Activated CD4-positive, alpha-beta memory T cell treated with anti-CD3 and anti-CD28 coated beads for 36 hours (primary cell): ENCODE measurements around the gene TEX50. TPM values are rescaled to one million over a fixed set of nuclear protein-coding genes. Genes with fewer than 3 reads are reported as not detected.
"Not testable (repeated sequence)": the region's sequence is repeated elsewhere in the genome, so short reads cannot be mapped to it uniquely, and the experiment has no call there.

Experiments used
- CTCF ChIA-PET: fragments of 350-600 bp; sonication (Branson Sonifier 250); formaldehyde crosslinking; loops from one replicate; lab custom pipeline; 2021; ENCODE audit warnings: antibody characterized with exemption, inconsistent platforms; lab: Charles Lee
- POLR2A ChIA-PET: fragments of 350-600 bp; sonication (Branson Sonifier 250); formaldehyde crosslinking; loops from one replicate; lab custom pipeline; 2021; ENCODE audit warnings: antibody characterized with exemption; lab: Charles Lee
- DNase-seq: peaks from one replicate; pipeline ENCODE4 v3.0.0-alpha.2; 2020
- H3K27ac Mint-ChIP-seq: one replicate; pipeline ENCODE4 v1.8.0; 2021; ENCODE audit warnings: mixed read lengths
- H3K27me3 Mint-ChIP-seq: one replicate; pipeline ENCODE4 v1.8.0; 2021; ENCODE audit warnings: mixed read lengths
- H3K36me3 Mint-ChIP-seq: one replicate; pipeline ENCODE4 v1.8.0; 2021; ENCODE audit warnings: mixed read lengths
- H3K4me1 Mint-ChIP-seq: one replicate; pipeline ENCODE4 v1.8.0; 2021; ENCODE audit warnings: low read depth, mixed read lengths
- H3K4me3 Mint-ChIP-seq: one replicate; pipeline ENCODE4 v1.8.0; 2021; ENCODE audit warnings: mild to moderate bottlenecking, mixed read lengths
- H3K9me3 Mint-ChIP-seq: one replicate; pipeline ENCODE4 v1.8.0; 2021; ENCODE audit warnings: mixed read lengths
- intact Hi-C: fragments of 100-400 bp; cut with micrococcal nuclease; formaldehyde crosslinking; loops from one replicate; pipeline ENCODE4 v1.15.1; 2023
- total RNA-seq, 2 experiments: library from RNA; stranded (reverse); gene quantifications; one replicate each; pipeline ENCODE4 v1.2.3, GENCODE V29; 2021

Gene TEX50
- total RNA-seq, result not detected

GRCh38 chr1:173635116-173635515, at the start of gene TEX50:
TSS of gene TEX50 (plus strand) at chr1:173635338. CDS start at chr1:173635522, 184 bp downstream.
- no peak within 1 kb of the TSS for H3K4me3 Mint-ChIP-seq
- no peak for DNase-seq
- H3K9me3 Mint-ChIP-seq, result peaks cover 9% of the 10 kb centered on the region
- H3K27ac Mint-ChIP-seq, result no peak within 1 kb of the TSS
- ChIA-PET CTCF (no interaction called here), POLR2A (no interaction called here)
- H3K4me1 Mint-ChIP-seq, result no peaks in the 10 kb centered on the region
- intact Hi-C loops, result no loop called here
- no peaks in the 10 kb centered on the region for H3K36me3 Mint-ChIP-seq
- no peaks in the 10 kb centered on the region for H3K27me3 Mint-ChIP-seq

- no peak for DNase-seq
- H3K4me3 Mint-ChIP-seq, result no peak overlapping the region
- intact Hi-C loops, result no loop called here
- peaks cover 6% of the 10 kb centered on the region for H3K4me1 Mint-ChIP-seq
- no peak overlapping the region for H3K27ac Mint-ChIP-seq
- ChIA-PET POLR2A (no interaction called here), CTCF (no interaction called here)
- peaks cover 2% of the 10 kb centered on the region for H3K27me3 Mint-ChIP-seq
- H3K9me3 Mint-ChIP-seq, result no peaks in the 10 kb centered on the region
- H3K36me3 Mint-ChIP-seq, result no peaks in the 10 kb centered on the region
These were observed 44.6 kb upstream of the TEX50 start for GRCh38 chr1:173590557-173590956.

GRCh38 chr1:173591138-173591537, 44.0 kb upstream of the TEX50 start:
- H3K27ac Mint-ChIP-seq, H3K4me3 Mint-ChIP-seq, H3K4me1 Mint-ChIP-seq, DNase-seq, POLR2A ChIA-PET, H3K36me3 Mint-ChIP-seq, intact Hi-C loops, H3K27me3 Mint-ChIP-seq, H3K9me3 Mint-ChIP-seq: not testable (repeated sequence)
- CTCF ChIA-PET, result interaction anchor here (1.0 kb wide), 1 partner anchor 171 kb away, joined by 3 read pairs; no protein-coding TSS in a partner anchor

- H3K4me3 Mint-ChIP-seq, result no peak overlapping the region
- no peaks in the 10 kb centered on the region for H3K36me3 Mint-ChIP-seq
- no peak for DNase-seq
- POLR2A ChIA-PET, result no interaction called here
- H3K4me1 Mint-ChIP-seq, result peaks cover 5% of the 10 kb centered on the region
- intact Hi-C loops, result no loop called here
- CTCF ChIA-PET, result no interaction called here
- no peak overlapping the region for H3K27ac Mint-ChIP-seq
- H3K27me3 Mint-ChIP-seq, result peaks cover 4% of the 10 kb centered on the region
- H3K9me3 Mint-ChIP-seq, result peaks cover 2% of the 10 kb centered on the region
These were observed 38.9 kb upstream of the TEX50 start for GRCh38 chr1:173596097-173596825.

GRCh38 chr1:173601588-173601987, 33.5 kb upstream of the TEX50 start:
- intact Hi-C loops, result no loop called here
- DNase-seq, result no peak
- H3K27me3 Mint-ChIP-seq, result peaks cover 2% of the 10 kb centered on the region
- H3K4me3 Mint-ChIP-seq, result no peak overlapping the region
- H3K4me1 Mint-ChIP-seq, result peaks cover 5% of the 10 kb centered on the region
- no peaks in the 10 kb centered on the region for H3K36me3 Mint-ChIP-seq
- POLR2A ChIA-PET, result no interaction called here
- CTCF ChIA-PET, result no interaction called here
- H3K9me3 Mint-ChIP-seq, result no peaks in the 10 kb centered on the region
- H3K27ac Mint-ChIP-seq, result no peak overlapping the region

GRCh38 chr1:173603056-173603591, 32.0 kb upstream of the TEX50 start, which contains the start of gene SLC9C2:
TSS of gene SLC9C2 (minus strand) at chr1:173603072. CDS start at chr1:173601776, 1,296 bp downstream.
- Mint-ChIP-seq H3K27me3 (peaks cover 2% of the 10 kb centered on the region), H3K9me3 (no peaks in the 10 kb centered on the region), H3K36me3 (no peaks in the 10 kb centered on the region), H3K27ac (no peak within 1 kb of the TSS), H3K4me3 (no peak within 1 kb of the TSS), H3K4me1 (peaks cover 5% of the 10 kb centered on the region)
- intact Hi-C loops, result no loop called here
- DNase-seq, result no peak
- ChIA-PET POLR2A (no interaction called here), CTCF (no interaction called here)

- Mint-ChIP-seq H3K27ac (no peak overlapping the region), H3K27me3 (no peaks in the 10 kb centered on the region), H3K36me3 (no peaks in the 10 kb centered on the region), H3K4me1 (no peaks in the 10 kb centered on the region), H3K4me3 (no peak overlapping the region), H3K9me3 (peaks cover 2% of the 10 kb centered on the region)
- intact Hi-C loops, result no loop called here
- no peak for DNase-seq
- ChIA-PET CTCF (no interaction called here), POLR2A (no interaction called here)
These were observed 26.5 kb upstream of the TEX50 start for GRCh38 chr1:173608503-173609216.

GRCh38 chr1:173613086-173613485, 22.1 kb upstream of the TEX50 start:
- DNase-seq, CTCF ChIA-PET, H3K9me3 Mint-ChIP-seq, H3K36me3 Mint-ChIP-seq, H3K4me1 Mint-ChIP-seq, intact Hi-C loops, POLR2A ChIA-PET, H3K4me3 Mint-ChIP-seq, H3K27ac Mint-ChIP-seq, H3K27me3 Mint-ChIP-seq: not testable (repeated sequence)

GRCh38 chr1:173616859-173617258, 18.3 kb upstream of the TEX50 start:
- Mint-ChIP-seq H3K27ac (no peak overlapping the region), H3K36me3 (peaks cover 19% of the 10 kb centered on the region), H3K9me3 (peaks cover 27% of the 10 kb centered on the region), H3K4me3 (no peak overlapping the region), H3K27me3 (peaks cover 14% of the 10 kb centered on the region), H3K4me1 (no peaks in the 10 kb centered on the region)
- no peak for DNase-seq
- intact Hi-C loops, result no loop called here
- CTCF ChIA-PET, result no interaction called here
- POLR2A ChIA-PET, result no interaction called here

GRCh38 chr1:173627269-173627668, 7.9 kb upstream of the TEX50 start:
- intact Hi-C loops, result no loop called here
- CTCF ChIA-PET, result no interaction called here
- H3K36me3 Mint-ChIP-seq, result no peaks in the 10 kb centered on the region

GRCh38 chr1:173628888-173629287, 6.2 kb upstream of the TEX50 start:
- POLR2A ChIA-PET, result no interaction called here
- CTCF ChIA-PET, result no interaction called here
- intact Hi-C loops, result loop anchor here (1.0 kb wide), 1 partner anchor 198 kb away; no protein-coding TSS in a partner anchor
- Mint-ChIP-seq H3K27ac (no peak overlapping the region), H3K4me1 (no peaks in the 10 kb centered on the region), H3K9me3 (no peaks in the 10 kb centered on the region), H3K27me3 (no peaks in the 10 kb centered on the region), H3K4me3 (no peak overlapping the region), H3K36me3 (no peaks in the 10 kb centered on the region)
- DNase-seq, result no peak

More at GRCh38 chr1:173627269-173627668, 7.9 kb upstream of the TEX50 start:
- H3K27ac Mint-ChIP-seq, result no peak overlapping the region
- no peak overlapping the region for H3K4me3 Mint-ChIP-seq
- peaks cover 5% of the 10 kb centered on the region for H3K9me3 Mint-ChIP-seq
- no peaks in the 10 kb centered on the region for H3K4me1 Mint-ChIP-seq
- POLR2A ChIA-PET, result no interaction called here
- H3K27me3 Mint-ChIP-seq, result no peaks in the 10 kb centered on the region
- no peak for DNase-seq

GRCh38 chr1:173637236-173638042, 2.3 kb downstream of the TEX50 start:
- H3K36me3 Mint-ChIP-seq, POLR2A ChIA-PET, H3K4me3 Mint-ChIP-seq, CTCF ChIA-PET, H3K27me3 Mint-ChIP-seq, DNase-seq, H3K27ac Mint-ChIP-seq, H3K9me3 Mint-ChIP-seq, intact Hi-C loops, H3K4me1 Mint-ChIP-seq: not testable (repeated sequence)
